ENCODE results near the gene LY6G6F.

- TF ChIP-seq SP1 (IDR thresholded peaks at IDR 0.05) (no peak; the same call in 1 of the 2 replicates), ELF4 (IDR thresholded peaks at IDR 0.05) (no peak), FOXM1 (IDR thresholded peaks at IDR 0.05; ENCODE audit: borderline replicate concordance) (no peak), SUZ12 (IDR thresholded peaks at IDR 0.05) (no peak), ARNT (IDR thresholded peaks at IDR 0.05) (no peak), TARDBP (IDR thresholded peaks at IDR 0.05) (no peak), CTBP1 (IDR thresholded peaks at IDR 0.05; ENCODE audit: borderline replicate concordance) (no peak), HDGF (IDR thresholded peaks at IDR 0.05; ENCODE audit: borderline replicate concordance) (no peak), FOXA1 (IDR thresholded peaks at IDR 0.05) (no peak), BHLHE40 (IDR thresholded peaks at IDR 0.05; ENCODE audit: borderline replicate concordance) (no peak), ZNF384 (IDR thresholded peaks at IDR 0.05) (no peak), PKNOX1 (IDR thresholded peaks at IDR 0.05) (no peak), L3MBTL2 (conservative IDR thresholded peaks at IDR 0.05) (peak; percentile 39)
Observed at GRCh38 chr6:31729979-31730630, 23.4 kb downstream of the LY6G6F start.

Measured in HEK293T (cell line).